AG09309 (cell line): Measurements from ENCODE around the gene RBM18.

Source experiments
- DNase-seq: peaks from one replicate; pipeline ENCODE4 v3.0.0-alpha.2; 2010; ENCODE audit warnings: low read depth
- H3K4me3 ChIP-seq: 2 replicates; pipeline ENCODE4 v1.5.1; 2011; ENCODE audit warnings: mild to moderate bottlenecking, low read depth, low read length, moderate library complexity; ENCODE audit not compliant: control insufficient read depth
- TF ChIP-seq, protein P1 (sequence below): IDR thresholded peaks from 2 replicates; pipeline ENCODE4 v1.5.1; 2011; ENCODE audit warnings: mild to moderate bottlenecking, low read depth, low read length, inconsistent platforms; ENCODE audit not compliant: insufficient read depth, control insufficient read depth; ENCODE audit errors: missing control alignments

The RBM18 gene

DNA sequence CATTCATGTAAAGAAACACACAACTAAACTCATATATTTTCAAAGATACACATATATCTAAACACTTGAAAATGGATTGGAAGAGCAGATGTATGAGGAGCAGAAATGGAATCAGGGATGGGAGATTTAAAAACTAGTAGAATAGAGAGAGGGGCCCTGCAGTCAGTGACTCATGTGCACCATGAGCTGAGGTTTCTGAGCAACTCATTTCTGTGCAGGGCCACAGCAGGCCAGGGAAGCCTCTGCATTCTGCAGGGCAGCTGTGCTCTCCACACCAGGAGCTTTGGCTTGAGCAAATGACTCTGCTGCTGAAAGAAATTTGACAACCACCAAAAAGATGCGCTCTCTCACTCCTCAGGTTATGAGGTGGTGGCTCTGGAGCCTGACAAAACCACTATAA is 63.0 kb downstream of the RBM18 start:
- DNase-seq, result no peak
- TF ChIP-seq, protein P1, sequence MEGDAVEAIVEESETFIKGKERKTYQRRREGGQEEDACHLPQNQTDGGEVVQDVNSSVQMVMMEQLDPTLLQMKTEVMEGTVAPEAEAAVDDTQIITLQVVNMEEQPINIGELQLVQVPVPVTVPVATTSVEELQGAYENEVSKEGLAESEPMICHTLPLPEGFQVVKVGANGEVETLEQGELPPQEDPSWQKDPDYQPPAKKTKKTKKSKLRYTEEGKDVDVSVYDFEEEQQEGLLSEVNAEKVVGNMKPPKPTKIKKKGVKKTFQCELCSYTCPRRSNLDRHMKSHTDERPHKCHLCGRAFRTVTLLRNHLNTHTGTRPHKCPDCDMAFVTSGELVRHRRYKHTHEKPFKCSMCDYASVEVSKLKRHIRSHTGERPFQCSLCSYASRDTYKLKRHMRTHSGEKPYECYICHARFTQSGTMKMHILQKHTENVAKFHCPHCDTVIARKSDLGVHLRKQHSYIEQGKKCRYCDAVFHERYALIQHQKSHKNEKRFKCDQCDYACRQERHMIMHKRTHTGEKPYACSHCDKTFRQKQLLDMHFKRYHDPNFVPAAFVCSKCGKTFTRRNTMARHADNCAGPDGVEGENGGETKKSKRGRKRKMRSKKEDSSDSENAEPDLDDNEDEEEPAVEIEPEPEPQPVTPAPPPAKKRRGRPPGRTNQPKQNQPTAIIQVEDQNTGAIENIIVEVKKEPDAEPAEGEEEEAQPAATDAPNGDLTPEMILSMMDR, result no peak
- no peak overlapping the region for H3K4me3 ChIP-seq

DNA sequence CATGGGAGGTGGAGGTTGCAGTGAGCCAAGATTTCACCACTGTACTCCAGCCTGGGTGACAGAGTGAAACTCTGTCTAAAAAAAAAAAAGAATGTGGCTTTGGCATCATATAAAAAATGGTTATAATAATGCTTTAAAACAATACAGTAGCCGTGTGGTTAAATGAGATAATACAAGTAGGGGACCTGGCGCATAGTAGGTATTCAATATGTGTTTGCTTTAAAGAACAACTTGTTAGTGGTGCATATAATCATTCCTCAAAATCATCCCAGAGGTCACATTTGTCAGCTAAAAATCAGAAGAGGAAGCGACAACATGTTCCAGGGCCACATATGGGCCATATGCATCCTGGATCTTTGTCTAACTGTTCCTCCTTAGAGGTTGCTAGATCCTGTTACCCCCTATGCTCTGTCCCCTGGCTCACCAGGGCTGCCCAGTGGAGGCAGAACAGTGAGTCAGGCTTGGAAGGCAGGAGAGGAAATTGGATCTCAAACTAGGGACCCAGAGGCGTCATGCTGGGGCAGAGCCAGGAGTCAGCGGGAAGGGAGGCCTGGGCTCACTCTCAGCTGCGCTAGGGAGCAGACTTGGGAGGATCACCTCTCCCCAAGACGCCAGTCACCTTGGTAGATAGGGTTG is 63.6 kb downstream of the RBM18 start:
- no peak overlapping the region for H3K4me3 ChIP-seq
- no peak for DNase-seq
- TF ChIP-seq, protein P1, result no peak

DNA sequence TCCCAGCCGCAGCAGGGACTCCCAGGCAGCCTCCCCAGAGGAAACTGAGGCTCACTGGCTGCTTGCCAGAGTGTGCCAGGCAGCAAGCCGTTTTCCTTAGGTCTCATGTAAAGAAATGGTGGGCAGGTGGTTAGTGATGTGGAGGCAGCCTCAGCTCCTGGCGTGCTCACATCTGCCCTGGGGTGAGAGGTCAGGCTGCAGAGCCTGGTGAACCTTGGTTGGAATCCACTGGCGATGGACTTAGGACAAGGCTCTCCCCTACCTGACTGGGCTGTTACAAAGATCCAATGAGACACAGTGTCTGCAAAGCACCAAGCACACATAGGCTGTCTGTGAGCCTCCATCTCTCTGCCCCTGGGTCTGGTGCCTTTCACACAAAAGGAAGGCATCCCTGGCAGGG is 66.8 kb downstream of the RBM18 start:
- TF ChIP-seq, protein P1, result no peak
- H3K4me3 ChIP-seq, result no peak overlapping the region
- DNase-seq, result no peak

DNA sequence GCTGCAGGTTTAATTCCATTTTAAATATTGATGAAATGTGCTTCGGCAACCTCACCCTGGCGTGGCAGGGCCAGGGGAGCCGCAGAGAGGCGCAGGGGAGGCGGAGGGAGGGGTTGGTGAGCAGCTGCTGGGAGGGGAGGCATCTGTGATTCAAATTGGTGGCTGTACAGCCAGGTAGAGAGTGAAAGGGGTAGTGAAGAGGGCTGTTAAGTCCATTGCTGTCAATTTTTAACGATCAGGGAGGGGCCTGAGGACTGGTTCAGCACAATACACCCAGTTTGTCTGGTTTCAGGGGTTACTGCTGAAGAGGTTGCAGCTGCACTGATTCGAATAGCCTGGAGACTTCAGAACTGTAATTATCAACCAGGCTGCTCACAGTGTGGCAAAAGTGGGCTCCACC is 67.2 kb downstream of the RBM18 start:
- no peak for DNase-seq
- H3K4me3 ChIP-seq, result no peak overlapping the region
- TF ChIP-seq, protein P1, result no peak

DNA sequence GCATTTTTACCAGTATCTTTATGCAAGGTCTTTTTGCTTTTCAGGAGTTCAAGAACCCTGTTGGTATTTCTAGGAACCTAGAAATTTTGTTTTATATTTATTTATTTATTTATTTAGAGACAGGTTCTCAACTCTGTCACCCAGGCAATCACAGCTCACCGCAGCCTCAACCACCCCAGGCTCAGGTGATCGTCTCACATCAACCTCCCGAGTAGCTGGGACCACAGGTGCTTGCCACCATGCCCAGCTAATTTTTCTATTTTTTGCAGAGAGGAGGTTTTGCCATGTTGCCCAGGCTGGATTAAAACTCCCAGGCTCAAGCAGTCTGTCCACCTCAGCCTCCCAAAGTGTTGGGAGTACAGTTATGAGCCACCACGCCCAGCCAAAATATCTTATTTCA is 68.8 kb downstream of the RBM18 start:
- H3K4me3 ChIP-seq, result no peak overlapping the region
- TF ChIP-seq, protein P1, result no peak
- no peak for DNase-seq

DNA sequence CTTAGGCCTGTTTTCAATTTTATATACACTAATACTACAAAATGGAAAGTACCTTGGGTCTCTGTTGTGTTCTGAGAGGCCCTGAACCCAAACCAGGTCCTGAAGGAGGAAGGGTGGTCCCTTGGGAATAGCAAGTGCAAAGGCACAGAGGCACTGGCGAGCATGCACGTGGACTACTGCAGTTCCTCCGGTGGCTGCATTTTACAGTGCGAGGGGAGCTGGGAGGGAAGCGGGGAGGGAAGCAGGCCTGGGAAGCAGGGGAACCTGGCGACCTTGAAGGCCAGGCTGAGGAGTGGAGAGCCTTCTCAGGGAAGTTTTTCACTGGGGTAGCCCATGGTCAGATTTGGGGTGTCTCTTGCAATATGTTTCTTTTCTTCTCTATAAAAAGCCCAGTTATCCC is 71.0 kb downstream of the RBM18 start:
- DNase-seq, result no peak
- TF ChIP-seq, protein P1, result no peak
- no peak overlapping the region for H3K4me3 ChIP-seq
